GM18951 (cell line): Measurements from ENCODE around the gene IHH.

Experiments
- POLR2A ChIP-seq: IDR thresholded peaks from 4 replicates; pipeline ENCODE4 v1.6.1; 2011; ENCODE audit warnings: mild to moderate bottlenecking; ENCODE audit not compliant: insufficient read length, insufficient read depth; ENCODE audit errors: extremely low read depth
- in situ Hi-C: fragments of 300-500 bp; cut with MboI; formaldehyde crosslinking; loops from one replicate; pipeline ENCODE4 v1.12.0; 2022; ENCODE audit warnings: low sequenced_read_pairs, mixed read lengths, inconsistent platforms; ENCODE audit not compliant: unreplicated experiment

IHH gene

GRCh38 chr2:219026946-219027345 lies 33.8 kb downstream of the IHH start:
- TF ChIP-seq POLR2A, result no peak
- in situ Hi-C loops, result no loop called here

GRCh38 chr2:219025637-219026585 lies 34.8 kb downstream of the IHH start:
- no peak for TF ChIP-seq POLR2A
- in situ Hi-C loops, result no loop called here

GRCh38 chr2:219024059-219024458 lies 36.7 kb downstream of the IHH start:
- in situ Hi-C loops, result no loop called here
- TF ChIP-seq POLR2A, result no peak

DNA sequence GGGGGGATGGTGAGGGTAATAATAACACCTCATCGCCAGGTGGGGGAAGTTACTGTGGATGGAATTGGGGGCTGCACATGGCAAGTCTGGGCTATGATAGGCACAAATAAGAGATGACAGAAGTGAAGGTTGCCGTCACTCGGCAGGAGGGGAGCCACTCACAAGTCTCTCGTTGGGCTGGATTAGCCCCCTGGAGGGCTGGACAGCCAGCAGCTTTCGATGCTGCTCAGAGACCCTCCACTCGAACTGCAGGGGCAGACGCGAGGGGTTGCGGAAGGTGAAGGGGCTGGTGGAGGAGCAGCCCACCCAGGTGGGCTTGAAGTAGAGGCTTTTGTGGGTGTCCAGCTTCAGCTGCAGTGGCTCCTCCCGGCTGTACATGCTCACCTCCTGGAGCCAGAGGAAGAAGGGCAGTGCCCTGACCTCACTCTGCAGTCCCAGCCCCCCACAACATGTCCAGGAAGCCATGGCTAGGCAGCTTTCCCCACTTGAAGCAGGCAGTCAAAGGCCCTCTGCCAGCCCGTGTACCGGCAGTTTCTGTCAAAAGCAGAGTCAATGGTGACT lies 37.6 kb downstream of the IHH start:
- no peak for TF ChIP-seq POLR2A
- in situ Hi-C loops, result no loop called here

GRCh38 chr2:219022616-219023015 lies 38.1 kb downstream of the IHH start:
- in situ Hi-C loops, result no loop called here
- no peak for TF ChIP-seq POLR2A

GRCh38 chr2:219022041-219022440 lies 38.7 kb downstream of the IHH start:
- no peak for TF ChIP-seq POLR2A
- in situ Hi-C loops, result no loop called here

- TF ChIP-seq POLR2A, result no peak
- in situ Hi-C loops, result no loop called here
These were observed 39.1 kb downstream of the IHH start for GRCh38 chr2:219021591-219021990.

GRCh38 chr2:219020604-219021365 lies 39.9 kb downstream of the IHH start:
- in situ Hi-C loops, result no loop called here
- TF ChIP-seq POLR2A, result no peak

GRCh38 chr2:219019436-219019835 lies 41.3 kb downstream of the IHH start:
- no peak for TF ChIP-seq POLR2A
- in situ Hi-C loops, result no loop called here

- in situ Hi-C loops, result no loop called here
- TF ChIP-seq POLR2A, result no peak
These were observed 42.0 kb downstream of the IHH start for GRCh38 chr2:219018726-219019125.

DNA sequence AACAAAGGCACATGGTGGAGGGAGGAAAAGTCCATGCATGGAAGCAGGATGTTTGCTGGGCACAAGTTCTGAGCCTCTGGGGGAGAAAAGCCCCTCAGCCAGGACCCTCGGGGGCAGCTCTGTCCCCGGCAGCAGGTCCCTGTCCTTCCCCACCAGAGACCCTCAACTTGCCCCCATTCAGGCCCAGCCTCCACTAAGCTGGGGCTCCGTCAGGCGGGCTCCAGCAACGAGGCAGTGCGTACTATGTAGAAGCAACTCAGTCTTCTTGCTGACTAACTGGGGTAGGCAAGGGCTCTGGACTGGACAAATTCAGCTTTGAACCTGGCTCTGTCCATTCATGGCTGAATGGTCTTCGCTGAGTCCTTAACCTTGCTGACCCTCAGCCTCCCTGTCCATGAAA lies 42.4 kb downstream of the IHH start:
- in situ Hi-C loops, result no loop called here
- no peak for TF ChIP-seq POLR2A

DNA sequence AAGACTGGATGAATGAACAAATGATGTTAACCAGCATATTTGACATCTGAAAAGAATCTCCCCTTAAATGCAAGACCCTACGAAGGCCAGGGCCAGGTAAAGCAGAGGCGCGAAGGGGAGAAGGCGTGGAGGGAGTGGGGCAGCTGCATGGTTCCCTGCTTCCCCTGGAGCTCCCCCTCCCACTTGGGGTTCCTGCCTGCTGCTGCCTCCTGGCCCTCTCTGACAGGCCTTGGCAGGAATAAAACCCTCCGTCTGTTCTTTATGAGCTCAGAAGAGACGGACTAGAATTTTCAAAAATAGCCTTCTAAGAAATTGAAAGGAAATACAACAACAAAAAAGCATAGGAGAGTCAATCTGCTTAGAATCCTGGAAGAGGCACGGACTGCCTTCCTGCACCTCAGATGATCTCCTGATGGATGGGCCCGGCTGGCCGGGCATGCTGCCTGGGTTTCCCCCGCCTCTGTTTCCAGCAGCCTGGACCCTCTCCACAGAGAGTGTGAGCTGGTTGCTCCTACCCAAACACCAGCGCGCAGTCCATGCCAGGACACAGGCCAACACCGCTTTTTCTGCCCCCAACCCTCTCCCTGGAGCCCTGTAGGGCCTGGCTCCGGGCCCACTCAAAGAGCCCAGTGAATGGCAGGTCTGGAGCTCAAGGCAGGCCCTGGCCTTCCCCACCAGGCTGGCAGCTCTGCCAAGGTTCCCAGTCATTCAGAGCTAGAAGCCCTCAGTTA lies 43.4 kb downstream of the IHH start:
- no peak for TF ChIP-seq POLR2A
- in situ Hi-C loops, result no loop called here

- in situ Hi-C loops, result no loop called here
- no peak for TF ChIP-seq POLR2A
These were observed 44.0 kb downstream of the IHH start for GRCh38 chr2:219016721-219017120.
